ENCODE measurements around the gene WFDC11. TPM values are rescaled to one million over a fixed set of nuclear protein-coding genes. Genes with fewer than 3 reads are reported as not detected.

WFDC11 gene
- not detected in 2 replicates for total RNA-seq

DNA sequence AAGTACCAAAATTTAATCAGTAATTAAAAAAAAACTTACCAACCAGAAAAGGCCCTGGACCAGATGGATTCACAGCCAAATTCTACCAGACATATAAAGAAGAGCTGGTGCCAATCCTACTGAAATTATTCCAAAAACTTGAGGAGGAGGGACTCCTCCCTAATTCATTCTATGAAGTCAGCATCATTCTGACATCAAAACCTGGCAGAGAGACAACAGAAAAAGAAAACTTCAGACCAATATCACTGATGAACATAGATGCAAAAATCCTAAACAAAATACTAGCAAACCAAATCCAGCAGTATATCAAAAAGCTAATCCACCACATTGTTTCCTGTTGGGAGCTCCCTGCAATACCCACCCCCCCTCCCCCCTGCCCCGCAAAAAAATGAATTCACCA, at the start of gene WFDC11:
TSS of gene WFDC11 (minus strand) at position 101 of the 400 bp plus-strand sequence. CDS start 19,639 bp downstream, outside the sequence.

DNA sequence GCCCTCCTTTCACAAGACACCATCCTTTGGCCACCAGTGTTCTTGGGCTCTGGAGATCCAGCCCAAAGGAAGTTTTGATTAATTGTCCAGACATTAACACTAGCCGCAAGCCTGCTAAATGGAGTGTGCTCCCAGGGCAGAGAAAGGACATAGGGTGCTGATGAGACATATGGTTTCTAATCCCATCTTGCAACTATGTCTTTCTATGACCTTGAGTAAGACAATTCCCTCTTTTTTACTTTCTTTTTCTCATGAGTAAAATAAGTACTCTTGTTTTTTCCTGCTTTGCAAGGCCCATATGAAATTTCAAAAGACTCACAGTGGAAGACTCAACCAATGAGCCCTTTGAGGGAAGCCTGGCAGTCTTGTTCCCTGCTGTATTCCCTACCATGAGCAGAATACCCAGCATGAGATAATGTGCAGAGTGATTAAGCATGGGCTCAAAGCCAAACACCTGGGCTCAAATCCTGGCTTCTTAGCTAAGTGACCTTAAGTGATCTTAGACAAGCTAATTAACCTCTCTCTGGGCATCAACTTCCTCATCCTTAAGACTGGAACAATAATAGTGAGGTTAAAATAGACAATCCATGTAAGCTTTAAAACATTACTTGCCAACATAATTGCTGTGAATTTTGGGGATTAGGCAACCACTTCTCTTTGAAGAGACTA, 35.1 kb upstream of the WFDC11 start, which contains the start of gene WFDC10B:
TSS of gene WFDC10B (minus strand) at position 51 of the 669 bp plus-strand sequence. CDS start 19,027 bp downstream, outside the sequence.

DNA sequence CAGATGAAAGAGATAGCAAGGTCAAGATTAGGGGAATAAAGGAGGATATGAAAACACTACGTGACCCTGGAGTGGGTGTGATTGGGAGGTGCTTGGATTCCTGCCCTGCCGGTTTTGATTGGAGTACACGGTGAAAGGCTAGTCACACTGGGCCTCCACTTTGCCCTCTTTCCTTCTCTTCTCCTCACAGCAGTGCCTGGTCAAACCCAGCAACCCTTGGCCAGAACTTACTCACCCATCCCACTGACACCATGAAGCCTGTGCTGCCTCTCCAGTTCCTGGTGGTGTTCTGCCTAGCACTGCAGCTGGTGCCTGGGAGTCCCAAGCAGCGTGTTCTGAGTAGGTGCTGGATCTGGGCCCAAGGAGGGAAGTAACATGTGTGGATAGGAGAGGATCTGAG, 31.8 kb upstream of the WFDC11 start, which contains the start of gene WFDC13:
TSS of gene WFDC13 (plus strand) at position 166 of the 400 bp plus-strand sequence. CDS start at position 252, 86 bp downstream.

DNA sequence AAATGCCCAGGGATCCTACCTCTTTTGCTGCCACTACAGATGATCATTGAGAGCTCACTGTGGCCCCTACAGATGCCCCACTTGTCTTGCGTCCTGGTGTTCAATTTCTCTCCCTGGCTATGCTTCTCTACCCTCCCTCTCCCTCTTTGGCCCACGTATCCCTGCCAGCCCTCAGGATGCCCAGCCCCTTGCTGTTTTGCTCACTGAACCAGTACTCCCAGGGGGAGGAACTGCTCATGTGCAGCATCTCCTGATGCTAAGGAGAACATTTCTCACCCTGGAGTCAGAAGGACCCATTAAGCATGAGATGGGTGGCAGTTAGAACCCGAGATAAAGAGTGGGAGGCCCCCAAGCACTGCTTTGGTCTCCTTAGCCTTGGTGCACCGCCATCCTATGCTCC, 38.9 kb downstream of the WFDC11 start, which contains the start of gene WFDC9:
TSS of gene WFDC9 (minus strand) at position 101 of the 400 bp plus-strand sequence. CDS start 21,103 bp downstream, outside the sequence.

DNA sequence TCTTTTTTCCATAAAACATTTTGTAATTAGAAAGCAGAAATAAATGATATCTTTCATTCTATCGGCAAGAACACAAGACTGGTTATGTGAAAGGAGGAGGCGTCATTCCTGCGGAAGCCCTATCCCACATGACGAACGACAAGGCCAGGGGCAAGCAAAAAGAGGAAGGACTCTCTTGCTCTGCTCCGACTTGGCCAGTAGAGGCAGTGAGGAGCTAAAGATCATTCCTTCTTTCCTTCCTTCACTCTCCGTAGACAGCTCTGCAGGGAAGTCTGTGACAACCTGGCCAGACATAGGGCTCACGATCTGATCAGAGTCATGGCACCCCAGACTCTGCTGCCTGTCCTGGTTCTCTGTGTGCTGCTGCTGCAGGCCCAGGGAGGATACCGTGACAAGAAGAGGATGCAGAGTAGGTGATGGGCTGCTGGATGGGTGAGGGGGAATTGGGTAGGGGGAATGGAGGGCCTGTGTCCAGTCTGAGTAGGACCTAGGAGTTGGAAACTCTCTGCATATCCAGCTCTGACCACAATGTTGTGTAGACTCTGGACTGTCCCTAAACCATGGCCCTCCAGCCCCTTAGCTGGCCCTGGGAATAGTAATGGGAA, 40.4 kb downstream of the WFDC11 start, which contains the start of gene WFDC10A:
TSS of gene WFDC10A (plus strand) at position 244 of the 605 bp plus-strand sequence. CDS start at position 319, 75 bp downstream.

Other genes with a start within 250 kb of the WFDC11 start
- not detected in 2 replicates for gene WFDC2, start 200.5 kb downstream of the WFDC11 start, total RNA-seq
- gene SPINT3, start 154.6 kb downstream of the WFDC11 start, total RNA-seq = not detected in 2 replicates
- not detected in 2 replicates for gene WFDC6, start 130.8 kb downstream of the WFDC11 start, total RNA-seq
- not detected in 2 replicates for gene EPPIN, start 122.8 kb downstream of the WFDC11 start, total RNA-seq
- gene WFDC8, start 91.0 kb downstream of the WFDC11 start, total RNA-seq = not detected in 2 replicates
- gene WFDC10A, start 40.5 kb downstream of the WFDC11 start, total RNA-seq = not detected in 2 replicates
- not detected in 2 replicates for gene WFDC9, start 39.0 kb downstream of the WFDC11 start, total RNA-seq
- not detected in 2 replicates for gene WFDC13, start 31.8 kb upstream of the WFDC11 start, total RNA-seq
- not detected in 2 replicates for gene WFDC10B, start 34.8 kb upstream of the WFDC11 start, total RNA-seq
- gene SPINT4, start 52.1 kb upstream of the WFDC11 start, total RNA-seq = not detected in 2 replicates
- gene WFDC3, start 121.6 kb upstream of the WFDC11 start, total RNA-seq = 1.7 TPM in 1 of 2 replicates, not detected in the other
- 26.6 and 27.2 TPM in 2 replicates for gene DNTTIP1, start 121.7 kb upstream of the WFDC11 start, total RNA-seq
- gene UBE2C, start 142.4 kb upstream of the WFDC11 start, total RNA-seq = 6.1 and 7.2 TPM in 2 replicates
- 1.1 and 12.2 TPM in 2 replicates for gene TNNC2, start 157.1 kb upstream of the WFDC11 start, total RNA-seq
- 69.8 and 74.2 TPM in 2 replicates for gene SNX21, start 163.6 kb upstream of the WFDC11 start, total RNA-seq
- gene ACOT8, start 187.2 kb upstream of the WFDC11 start, total RNA-seq = 31.3 and 31.7 TPM in 2 replicates
- gene ZSWIM3, start 187.4 kb upstream of the WFDC11 start, total RNA-seq = 2.1 and 3.9 TPM in 2 replicates
- gene ZSWIM1, start 211.0 kb upstream of the WFDC11 start, total RNA-seq = 10.2 and 10.3 TPM in 2 replicates
- gene SPATA25, start 217.4 kb upstream of the WFDC11 start, total RNA-seq = 1.0 and 1.6 TPM in 2 replicates
- gene NEURL2, start 221.0 kb upstream of the WFDC11 start, total RNA-seq = 3.6 and 4.9 TPM in 2 replicates
- gene CTSA, start 221.1 kb upstream of the WFDC11 start, total RNA-seq = 130 and 166 TPM in 2 replicates
- 216 and 217 TPM in 2 replicates for gene PLTP, start 241.9 kb upstream of the WFDC11 start, total RNA-seq